HEK293T (cell line): ENCODE results near the gene ITGA3.

Source experiments
- CTCF ChIA-PET: fragments of 350-600 bp; formaldehyde crosslinking; extraction: SDS; loops from one replicate; lab custom pipeline; 2021; ENCODE audit warnings: antibody characterized with exemption, inconsistent platforms; lab: Yijun Ruan, JAX
- POLR2A ChIA-PET: fragments of 350-600 bp; formaldehyde crosslinking; extraction: SDS; loops from one replicate; lab custom pipeline; 2020; ENCODE audit warnings: antibody characterized with exemption, inconsistent platforms; lab: Yijun Ruan, JAX
- DNase-seq: peaks from one replicate; pipeline ENCODE4 v3.0.0; 2012; ENCODE audit warnings: mixed read lengths; ENCODE audit errors: extremely low spot score
- ARNT ChIP-seq: fragments of 450-650 bp; IDR thresholded peaks from 2 replicates; pipeline ENCODE4 v1.6.1; 2017; ENCODE audit warnings: mild to moderate bottlenecking
- BHLHE40 ChIP-seq: fragments of 450-650 bp; IDR thresholded peaks from 2 replicates; pipeline ENCODE4 v1.6.1; 2016; ENCODE audit warnings: mild to moderate bottlenecking, moderate library complexity, borderline replicate concordance
- CTBP1 ChIP-seq: fragments of 450-650 bp; IDR thresholded peaks from 2 replicates; pipeline ENCODE4 v1.6.1; 2016; ENCODE audit warnings: borderline replicate concordance
- ELF4 ChIP-seq: fragments of 450-650 bp; IDR thresholded peaks from 2 replicates; pipeline ENCODE4 v1.6.1; 2017; ENCODE audit warnings: antibody characterized with exemption
- FOXA1 ChIP-seq: fragments of 450-650 bp; IDR thresholded peaks from 2 replicates; pipeline ENCODE4 v1.6.1; 2016; ENCODE audit warnings: mild to moderate bottlenecking
- FOXK2 ChIP-seq: fragments of 450-650 bp; IDR thresholded peaks from 2 replicates; pipeline ENCODE4 v1.6.1; 2016; ENCODE audit warnings: mild to moderate bottlenecking
- FOXM1 ChIP-seq: fragments of 450-650 bp; IDR thresholded peaks from 2 replicates; pipeline ENCODE4 v1.6.1; 2017; ENCODE audit warnings: mild to moderate bottlenecking, borderline replicate concordance
- HDGF ChIP-seq: fragments of 450-650 bp; IDR thresholded peaks from 2 replicates; pipeline ENCODE4 v1.6.1; 2017; ENCODE audit warnings: antibody characterized with exemption, borderline replicate concordance
- L3MBTL2 ChIP-seq: fragments of 450-650 bp; conservative IDR thresholded peaks from 2 replicates; pipeline ENCODE4 v1.6.1; 2016; ENCODE audit warnings: mild to moderate bottlenecking
- LEF1 ChIP-seq: fragments of 450-650 bp; IDR thresholded peaks from 2 replicates; pipeline ENCODE4 v1.6.1; 2017; ENCODE audit warnings: mild to moderate bottlenecking, borderline replicate concordance
- NFRKB ChIP-seq: fragments of 450-650 bp; IDR thresholded peaks from 2 replicates; pipeline ENCODE4 v1.6.1; 2016; ENCODE audit warnings: mild to moderate bottlenecking, moderate library complexity
- PKNOX1 ChIP-seq: fragments of 450-650 bp; IDR thresholded peaks from 2 replicates; pipeline ENCODE4 v1.6.1; 2016
- SP1 ChIP-seq: fragments of 450-650 bp; IDR thresholded peaks from 2 replicates; pipeline ENCODE4 v1.6.1; 2017
- SUZ12 ChIP-seq: fragments of 450-650 bp; IDR thresholded peaks from 2 replicates; pipeline ENCODE4 v1.6.1; 2016; ENCODE audit warnings: mild to moderate bottlenecking
- TARDBP ChIP-seq: fragments of 450-650 bp; IDR thresholded peaks from 2 replicates; pipeline ENCODE4 v1.6.1; 2016
- ZNF384 ChIP-seq: fragments of 450-650 bp; IDR thresholded peaks from 2 replicates; pipeline ENCODE4 v1.6.1; 2016

The ITGA3 gene

GRCh38 chr17:50090071-50090470 lies 34.2 kb downstream of the ITGA3 start:
- TF ChIP-seq FOXM1 (no peak), TARDBP (no peak), SUZ12 (no peak), FOXA1 (no peak)
- ChIA-PET CTCF (interaction anchor here (1.0 to 2.0 kb wide), 2 partner anchors 54 to 70 kb away, joined by 3 to 5 read pairs; no protein-coding TSS in a partner anchor), POLR2A (no interaction called here)
- no peak for DNase-seq

- DNase-seq, result no peak
- CTCF ChIA-PET, result interaction anchor here (0.9 to 2.0 kb wide), 2 partner anchors 55 to 93 kb away, joined by 3 to 5 read pairs; no protein-coding TSS in a partner anchor
- POLR2A ChIA-PET, result interaction anchor here (1.0 kb wide), 1 partner anchor 70 kb away, joined by 4 read pairs; no protein-coding TSS in a partner anchor
- TF ChIP-seq SP1 (no peak), L3MBTL2 (no peak), CTBP1 (no peak), TARDBP (no peak), BHLHE40 (no peak), ARNT (no peak), HDGF (no peak), FOXA1 (no peak), FOXK2 (no peak), LEF1 (no peak), FOXM1 (no peak), NFRKB (no peak), ZNF384 (no peak)
These were observed 35.3 kb downstream of the ITGA3 start for GRCh38 chr17:50090971-50091917.

- TF ChIP-seq ELF4, result no peak
- no peak for TF ChIP-seq L3MBTL2
- TF ChIP-seq ARNT, result no peak
- no peak for TF ChIP-seq FOXA1
- TF ChIP-seq SP1, result no peak
- TF ChIP-seq CTBP1, result no peak
- no peak for DNase-seq
These were observed 36.0 kb downstream of the ITGA3 start for GRCh38 chr17:50091918-50092285.

GRCh38 chr17:50093246-50093645 lies 37.3 kb downstream of the ITGA3 start:
- TF ChIP-seq BHLHE40, result no peak
- no peak for TF ChIP-seq SP1
- no peak for TF ChIP-seq FOXM1
- TF ChIP-seq PKNOX1, result no peak
- TF ChIP-seq LEF1, result no peak
- no peak for TF ChIP-seq TARDBP
- no peak for TF ChIP-seq CTBP1
- TF ChIP-seq L3MBTL2, result no peak
- TF ChIP-seq FOXK2, result no peak
- TF ChIP-seq ZNF384, result no peak
- CTCF ChIA-PET, result interaction anchor here (0.6 to 2.7 kb wide), 9 partner anchors 11 to 240 kb away, joined by 3 to 25 read pairs (median 9); partner anchors contain the start of gene DLX3
- POLR2A ChIA-PET, result interaction anchor here (0.9 to 2.1 kb wide), 4 partner anchors 11 to 68 kb away, joined by 3 to 18 read pairs (median 4); no protein-coding TSS in a partner anchor
- DNase-seq, result no peak

More at GRCh38 chr17:50091918-50092285, 36.0 kb downstream of the ITGA3 start:
- ChIA-PET POLR2A (interaction anchor here (1.0 kb wide), 1 partner anchor 70 kb away, joined by 4 read pairs; no protein-coding TSS in a partner anchor), CTCF (interaction anchor here (0.9 to 2.7 kb wide), 3 partner anchors 55 to 94 kb away, joined by 3 to 24 read pairs (median 5); no protein-coding TSS in a partner anchor)

- POLR2A ChIA-PET, result interaction anchor here (1.1 to 2.1 kb wide), 6 partner anchors 20 to 67 kb away, joined by 3 to 18 read pairs (median 6); partner anchors contain the start of gene ITGA3
These were observed 37.9 kb downstream of the ITGA3 start for GRCh38 chr17:50093807-50094206.

GRCh38 chr17:50094243-50094752 lies 38.4 kb downstream of the ITGA3 start:
- peak; percentile 84 for DNase-seq
- TF ChIP-seq ELF4, result no peak
- ChIA-PET CTCF (interaction anchor here (0.6 to 2.7 kb wide), 47 partner anchors 8 to 743 kb away, joined by 3 to 25 read pairs (median 4); partner anchors contain the start of genes DLX3 and ITGA3), POLR2A (interaction anchor here (0.7 to 2.1 kb wide), 10 partner anchors 20 to 234 kb away, joined by 3 to 18 read pairs (median 4); partner anchors contain the start of gene ITGA3)

More at GRCh38 chr17:50093807-50094206, 37.9 kb downstream of the ITGA3 start:
- TF ChIP-seq ZNF384 (peak; percentile 80; the same call in 1 of the 2 replicates), L3MBTL2 (no peak)
- DNase-seq, result no peak
- CTCF ChIA-PET, result interaction anchor here (0.6 to 2.7 kb wide), 38 partner anchors 9 to 538 kb away, joined by 3 to 25 read pairs (median 5); partner anchors contain the start of genes DLX3 and ITGA3
